ENCODE results near the gene ELMO1. TPM values are rescaled to one million over a fixed set of nuclear protein-coding genes. Genes with fewer than 3 reads are reported as not detected.

ELMO1 gene
- total and polyA plus RNA-seq, 2 of the 13 experiments (the other 11 are each of a cell fraction or from before 2014, with no cell fraction given): 0.11 to 0.17 TPM

GRCh38 chr7:36854652-36855051 lies 594.0 kb downstream of the ELMO1 start:
- Histone ChIP-seq H4K20me1 (ENCODE audit: insufficient read depth, low read length) (no peaks in the 10 kb centered on the region), H3K27me3 (ENCODE audit: control insufficient read depth in 1 of 2, insufficient read depth in 2 of 2, low read length in 2 of 2) (0 out of 5 replicates have a peak, but pooled peaks cover 0 to 8% of the 10 kb centered on the region in 2 experiments), H3K79me2 (ENCODE audit: insufficient read depth, low read length) (no peaks in the 10 kb centered on the region), H3K9me3 (ENCODE audit: low read length) (no peaks in the 10 kb centered on the region), H3K4me1 (ENCODE audit: insufficient read depth, low read length) (no peaks in the 10 kb centered on the region), H3K4me3 (replicated peaks in 1 of 3; ENCODE audit: insufficient read depth in 1 of 3, low read depth in 2 of 3, low read length in 3 of 3) (no peak overlapping the region), H3K27ac (ENCODE audit: extremely low read length, insufficient read depth, low read length) (no peak overlapping the region), H3K4me2 (ENCODE audit: low read depth, low read length) (no peak overlapping the region), H3K9ac (ENCODE audit: insufficient read depth, low read depth, low read length) (no peak overlapping the region), H3K36me3 (replicated peaks in 1 of 2; ENCODE audit: control insufficient read depth in 1 of 2, insufficient read depth in 2 of 2, low read length in 2 of 2) (no peaks in the 10 kb centered on the region), H2AFZ (ENCODE audit: low read length) (no peak overlapping the region)
- BruUV-seq (replicated peaks): no TSS peak
- no peak for ATAC-seq
- in situ Hi-C loops (cut with HindIII; ENCODE audit: extremely low pct_ligation_motif_present, low pct_unique_long_range_greater_than_20kb): no loop called here
- intact Hi-C loops (cut with micrococcal nuclease; ENCODE audit: unreplicated experiment): no loop called here
- ChIA-PET CTCF (ENCODE audit: low intra/inter-chr PET ratio, low total read pairs) (no interaction called here), POLR2A (no interaction called here)
- no peak for DNase-seq (ENCODE audit: low spot score)
- 60% methylated on average over 9 of the region's 9 CpGs for WGBS (ENCODE audit: low lambda C conversion rate)
- TF ChIP-seq ZBTB1 (CRISPR knock-in tag; IDR thresholded peaks at IDR 0.05; ENCODE audit: borderline replicate concordance) (no peak), MXD4 (CRISPR knock-in tag; IDR thresholded peaks at IDR 0.05) (no peak), HNF4G (IDR thresholded peaks at IDR 0.05; ENCODE audit: borderline replicate concordance, low read depth, low read length) (no peak), HNF4G (CRISPR knock-in tag; IDR thresholded peaks at IDR 0.05; ENCODE audit: borderline replicate concordance, low read depth) (no peak), ZNF782 (CRISPR knock-in tag; IDR thresholded peaks at IDR 0.05; ENCODE audit: borderline replicate concordance) (no peak), ZNF75D (CRISPR knock-in tag; IDR thresholded peaks at IDR 0.05; ENCODE audit: borderline replicate concordance) (no peak), ZNF430 (CRISPR knock-in tag; IDR thresholded peaks at IDR 0.05) (no peak), RNF219 (CRISPR knock-in tag; IDR thresholded peaks at IDR 0.05) (no peak), CREB1 (IDR thresholded peaks at IDR 0.05) (no peak), CREB1 (CRISPR knock-in tag; IDR thresholded peaks at IDR 0.05) (no peak), ZBTB42 (CRISPR knock-in tag; IDR thresholded peaks at IDR 0.05) (no peak), ZC3H13 (CRISPR knock-in tag; IDR thresholded peaks at IDR 0.05) (no peak), CC2D1A (CRISPR knock-in tag; IDR thresholded peaks at IDR 0.05) (no peak), SYNCRIP (IDR thresholded peaks at IDR 0.05; ENCODE audit: insufficient read depth, low read depth, low read length) (no peak), HDAC6 (IDR thresholded peaks at IDR 0.05; ENCODE audit: low read depth, low read length) (no peak), MYNN (CRISPR knock-in tag; IDR thresholded peaks at IDR 0.05; ENCODE audit: low read depth) (no peak), ZNF713 (CRISPR knock-in tag; IDR thresholded peaks at IDR 0.05) (no peak), KLF9 (CRISPR knock-in tag; IDR thresholded peaks at IDR 0.05; ENCODE audit: low read depth) (no peak)
- FAIRE-seq: no peak

Measured in HepG2 (cell line).